Esophagus muscularis mucosa (tissue), 4 donors: ENCODE results near the gene HMGN1. TPM values are rescaled to one million over a fixed set of nuclear protein-coding genes. Genes with fewer than 3 reads are reported as not detected.
"Not testable (repeated sequence)": the region's sequence is repeated elsewhere in the genome, so short reads cannot be mapped to it uniquely, and the experiment has no call there.

Experiments
- DNase-seq: peaks from one replicate; pipeline ENCODE4 v3.0.0-alpha.2; 2017; ENCODE audit errors: extremely low spot score
- H3K27ac ChIP-seq, 4 donors: fragments of 200-600 bp; sonication (generic); replicated peaks in 1 of 4; 1 replicate in 3 of 4; 2 replicates in 1 of 4; pipeline ENCODE4 v1.5.1; 2016 to 2019; ENCODE audit warnings: mild to moderate bottlenecking in 1 of 4
- H3K27me3 ChIP-seq, 4 donors: fragments of 200-600 bp; sonication (generic); one replicate each; pipeline versions ENCODE4 v1.5.1 to v1.6.0; 2016 to 2019
- H3K36me3 ChIP-seq, 4 donors: fragments of 200-600 bp; sonication (generic); one replicate each; pipeline ENCODE4 v1.5.1; 2016 to 2019
- H3K4me1 ChIP-seq, 4 donors: fragments of 200-600 bp; sonication (generic); one replicate each; pipeline ENCODE4 v1.5.1; 2016 to 2019
- H3K4me3 ChIP-seq, 4 donors: fragments of 200-600 bp; sonication (generic); 1 replicate in 2 of 4; 2 replicates in 2 of 4; pipeline ENCODE4 v1.5.1; 2016 to 2019; ENCODE audit warnings: mild to moderate bottlenecking in 4 of 4, moderate library complexity in 1 of 4
- H3K9me3 ChIP-seq, 4 donors: fragments of 200-600 bp; sonication (generic); 1 replicate in 3 of 4; 2 replicates in 1 of 4; pipeline ENCODE4 v1.5.1; 2016 to 2019
- EP300 ChIP-seq: sonication (generic); formaldehyde crosslinking; IDR thresholded peaks from one replicate; pipeline ENCODE4 v1.6.1; 2017; ENCODE audit warnings: antibody characterized with exemption
- POLR2A ChIP-seq: fragments of 450-650 bp; IDR thresholded peaks from one replicate; pipeline ENCODE4 v1.6.1; 2017; ENCODE audit warnings: antibody characterized with exemption, moderate library complexity, mild to moderate bottlenecking, low read depth
- POLR2AphosphoS5 ChIP-seq, 2 donors: sonication (generic); formaldehyde crosslinking; IDR thresholded peaks; one replicate each; pipeline ENCODE4 v1.6.1; 2017; ENCODE audit warnings: antibody characterized with exemption in 2 of 2
- WGBS: methylation state at CpG from one replicate; pipeline ENCODE4 v1.1.5; 2018; 5-methylcytosine and 5-hydroxymethylcytosine counted together
- intact Hi-C: fragments of 100-400 bp; cut with DNase I; formaldehyde crosslinking; loops from one replicate; pipeline ENCODE4 v1.15.1; 2023
- total RNA-seq, 4 donors: library from RNA; depleted of rRNA; stranded (reverse); fragments of >200 nt; gene quantifications; one replicate each; pipeline versions ENCODE4 v1.1.0 to v1.2.1, GENCODE V29; 2016
- TF ChIP-seq, protein P1 (sequence below), 3 experiments: fragments of 200-600 bp in 2 of 3; fragments of 450-650 bp in 1 of 3; sonication (generic) in 2 of 3; IDR thresholded peaks; one replicate each; pipeline ENCODE4 v1.5.1; 2017 to 2019; ENCODE audit warnings: antibody characterized with exemption in 3 of 3, mild to moderate bottlenecking in 2 of 3, moderate library complexity in 1 of 3

HMGN1 gene
- total RNA-seq, 4 donors from 2014 or later: 69.1 to 77.4 (median 72.1) TPM

DNA sequence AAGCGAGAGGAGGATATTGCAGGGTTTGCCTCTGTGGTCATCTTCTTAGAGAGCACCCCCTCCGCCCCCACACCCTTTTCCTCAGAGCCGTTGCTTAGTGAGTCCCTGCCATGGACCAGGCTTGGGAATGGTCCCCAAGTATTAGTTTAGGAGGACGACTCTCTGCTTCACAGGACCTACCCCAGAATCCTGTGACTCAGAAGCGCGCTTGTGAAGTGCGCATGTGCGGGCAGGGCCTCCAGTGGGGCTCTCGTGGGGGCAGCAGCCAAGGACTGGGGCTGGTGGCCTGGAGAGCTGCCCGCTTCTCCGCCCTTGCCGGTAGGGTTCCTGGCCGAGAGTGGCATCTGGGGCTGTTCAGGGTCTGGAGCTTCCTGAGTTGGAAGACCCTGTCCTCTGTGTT lies 37.3 kb upstream of the HMGN1 start:
- Histone ChIP-seq H3K27ac (peak overlapping the region; percentile 75 to 84 (median 79)), H3K9me3 (no peaks in the 10 kb centered on the region), H3K27me3 (no peaks in the 10 kb centered on the region), H3K4me3 (peak overlapping the region; percentile 37 to 55 (median 44)), H3K36me3 (peaks cover 0 to 24% (median 8%) of the 10 kb centered on the region in 4 donors), H3K4me1 (peaks cover 39 to 83% (median 69%) of the 10 kb centered on the region in 4 donors)
- DNase-seq: no peak
- TF ChIP-seq POLR2A (no peak), POLR2AphosphoS5 (IDR thresholded peaks at IDR 0.05) (no peak)
- TF ChIP-seq, protein P1, sequence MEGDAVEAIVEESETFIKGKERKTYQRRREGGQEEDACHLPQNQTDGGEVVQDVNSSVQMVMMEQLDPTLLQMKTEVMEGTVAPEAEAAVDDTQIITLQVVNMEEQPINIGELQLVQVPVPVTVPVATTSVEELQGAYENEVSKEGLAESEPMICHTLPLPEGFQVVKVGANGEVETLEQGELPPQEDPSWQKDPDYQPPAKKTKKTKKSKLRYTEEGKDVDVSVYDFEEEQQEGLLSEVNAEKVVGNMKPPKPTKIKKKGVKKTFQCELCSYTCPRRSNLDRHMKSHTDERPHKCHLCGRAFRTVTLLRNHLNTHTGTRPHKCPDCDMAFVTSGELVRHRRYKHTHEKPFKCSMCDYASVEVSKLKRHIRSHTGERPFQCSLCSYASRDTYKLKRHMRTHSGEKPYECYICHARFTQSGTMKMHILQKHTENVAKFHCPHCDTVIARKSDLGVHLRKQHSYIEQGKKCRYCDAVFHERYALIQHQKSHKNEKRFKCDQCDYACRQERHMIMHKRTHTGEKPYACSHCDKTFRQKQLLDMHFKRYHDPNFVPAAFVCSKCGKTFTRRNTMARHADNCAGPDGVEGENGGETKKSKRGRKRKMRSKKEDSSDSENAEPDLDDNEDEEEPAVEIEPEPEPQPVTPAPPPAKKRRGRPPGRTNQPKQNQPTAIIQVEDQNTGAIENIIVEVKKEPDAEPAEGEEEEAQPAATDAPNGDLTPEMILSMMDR (IDR thresholded peaks at IDR 0.05): no peak
- WGBS: 52% methylated on average over 6 of the region's 13 CpGs
- intact Hi-C loops: loop anchor here (5.0 to 10.0 kb wide), 2 partner anchors 56 to 201 kb away; partner anchors contain the start of gene PSMG1

DNA sequence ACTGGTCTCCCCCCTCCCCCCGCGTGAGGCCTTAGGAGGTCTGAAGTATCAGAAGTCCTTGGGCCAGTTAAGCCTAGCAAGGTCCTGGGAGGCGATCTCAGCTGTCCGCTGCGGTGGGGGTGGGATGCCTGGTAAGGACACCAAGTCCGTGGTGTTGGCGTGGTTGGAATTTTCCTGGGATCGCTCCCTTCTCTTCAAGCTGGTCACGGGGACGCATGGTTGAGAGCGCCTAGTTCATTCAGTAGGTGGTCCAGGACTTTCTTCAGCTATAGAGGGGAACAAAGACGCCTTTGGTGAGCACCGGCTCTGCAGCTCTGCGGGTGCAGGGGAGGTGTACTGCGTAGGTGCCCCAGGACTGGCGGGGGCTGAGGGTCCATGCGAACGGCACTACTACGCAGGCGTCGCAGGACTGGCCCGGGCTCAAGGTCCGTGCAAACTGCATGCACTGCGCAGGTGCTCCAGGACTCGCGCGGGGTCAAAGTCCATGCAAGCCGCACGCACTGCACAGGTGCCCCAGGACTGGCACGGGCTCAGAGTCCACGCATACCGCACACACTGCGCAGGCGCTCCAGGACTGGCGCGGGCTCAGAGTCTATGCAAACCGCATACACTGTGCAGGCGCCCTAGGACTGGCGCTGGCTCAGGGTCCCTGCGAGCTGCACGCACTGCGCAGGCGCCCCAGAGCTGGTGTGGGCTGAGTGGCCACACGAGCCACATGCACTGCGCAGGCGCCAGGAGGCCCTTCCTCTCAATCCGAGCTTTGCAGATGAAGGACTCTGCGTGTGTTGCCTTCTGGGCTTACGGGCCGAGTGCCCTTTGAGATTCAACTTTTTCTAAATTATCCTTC lies 36.6 kb upstream of the HMGN1 start:
- peak; percentile 68 to 76 for TF ChIP-seq POLR2AphosphoS5 (IDR thresholded peaks at IDR 0.05)
- TF ChIP-seq, protein P1 (IDR thresholded peaks at IDR 0.05): no peak
- WGBS: 62% methylated on average over 30 of the region's 50 CpGs
- no peaks in the 10 kb centered on the region for H3K27me3 ChIP-seq
- peak overlapping the region; percentile 75 to 84 (median 79) for H3K27ac ChIP-seq
- peaks cover 42 to 87% (median 73%) of the 10 kb centered on the region in 4 donors for H3K4me1 ChIP-seq
- intact Hi-C loops: loop anchor here (5.0 to 10.0 kb wide), 2 partner anchors 57 to 201 kb away; partner anchors contain the start of gene PSMG1
- DNase-seq: no peak
- no peaks in the 10 kb centered on the region for H3K9me3 ChIP-seq
- H3K36me3 ChIP-seq: peaks cover 0 to 18% (median 3%) of the 10 kb centered on the region in 4 donors
- peak overlapping the region; percentile 37 to 55 (median 44) for H3K4me3 ChIP-seq

DNA sequence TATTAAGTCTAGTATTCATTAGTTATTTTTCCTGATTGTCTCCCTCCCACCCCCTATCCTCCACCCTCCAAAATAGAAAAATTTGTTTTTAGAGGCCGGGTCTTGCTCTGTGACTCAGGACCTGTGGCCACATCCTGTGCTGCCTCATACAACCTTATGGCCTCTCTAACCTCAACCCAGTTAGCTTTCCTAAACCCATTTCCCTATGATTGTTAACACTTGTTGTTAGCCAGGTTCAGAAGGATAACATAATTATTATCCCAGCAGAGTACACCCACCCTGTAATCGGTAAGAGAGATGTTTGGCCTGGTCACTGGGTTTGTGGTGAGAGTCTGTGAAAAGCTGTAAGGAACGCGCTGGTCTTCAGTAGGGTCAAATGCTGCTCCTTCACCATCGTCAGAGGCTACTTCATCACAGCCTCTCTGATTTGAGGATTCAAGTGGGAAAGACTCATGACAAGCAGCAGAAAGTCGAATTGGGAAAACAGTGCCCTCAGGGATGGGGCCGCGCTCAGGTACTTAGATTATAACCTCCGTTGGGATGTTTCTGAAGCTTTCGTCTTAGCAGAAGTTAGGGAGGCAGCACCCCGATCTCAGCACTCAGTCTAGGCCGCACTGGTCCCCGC lies 35.9 kb upstream of the HMGN1 start:
- no peaks in the 10 kb centered on the region for H3K9me3 ChIP-seq
- no peak for TF ChIP-seq POLR2AphosphoS5 (IDR thresholded peaks at IDR 0.05)
- no peak for TF ChIP-seq EP300
- no peak for TF ChIP-seq POLR2A
- TF ChIP-seq, protein P1 (IDR thresholded peaks at IDR 0.05): no peak
- peaks cover 36 to 81% (median 67%) of the 10 kb centered on the region in 4 donors for H3K4me1 ChIP-seq
- peaks cover 0 to 18% (median 2%) of the 10 kb centered on the region in 4 donors for H3K36me3 ChIP-seq
- intact Hi-C loops: loop anchor here (5.0 to 10.0 kb wide), 2 partner anchors 58 to 200 kb away; partner anchors contain the start of gene PSMG1
- H3K4me3 ChIP-seq: peak overlapping the region in 1 of 4 donors; percentile 37
- peak overlapping the region; percentile 75 to 84 (median 79) for H3K27ac ChIP-seq
- no peaks in the 10 kb centered on the region for H3K27me3 ChIP-seq
- DNase-seq: no peak
- 86% methylated on average over 13 of the region's 13 CpGs for WGBS

DNA sequence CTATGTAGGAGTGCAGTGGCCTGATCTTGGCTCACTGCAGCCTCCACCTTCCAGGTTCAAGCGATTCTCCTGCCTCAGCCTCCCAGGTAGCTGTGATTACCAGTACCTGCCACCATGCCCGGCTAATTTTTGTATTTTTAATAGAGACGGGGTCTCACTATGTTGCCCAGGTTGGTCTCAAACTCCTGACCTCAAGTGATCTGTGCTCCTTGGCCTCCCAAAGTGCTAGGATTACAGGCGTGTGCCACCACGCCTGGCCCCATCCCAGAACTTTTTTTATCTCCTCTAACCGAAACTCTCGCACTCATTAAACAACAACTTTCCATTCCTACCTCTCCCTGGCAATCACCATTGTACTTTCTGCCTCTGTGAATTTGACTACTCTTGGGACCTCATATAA lies 33.2 kb upstream of the HMGN1 start:
- Histone ChIP-seq H3K36me3 (peaks cover 0 to 18% (median 2%) of the 10 kb centered on the region in 4 donors), H3K27ac (peak overlapping the region in 3 of 4 donors; percentile 91 to 96 (median 92)), H3K4me1 (peaks cover 24 to 62% (median 49%) of the 10 kb centered on the region in 4 donors)
- not testable (repeated sequence) for DNase-seq, H3K27me3 ChIP-seq, H3K9me3 ChIP-seq, H3K4me3 ChIP-seq
- intact Hi-C loops: loop anchor here (10.0 kb wide), 1 partner anchor 197 kb away; the partner anchor contains the start of gene PSMG1
- WGBS: 91% methylated on average over 7 of the region's 7 CpGs

DNA sequence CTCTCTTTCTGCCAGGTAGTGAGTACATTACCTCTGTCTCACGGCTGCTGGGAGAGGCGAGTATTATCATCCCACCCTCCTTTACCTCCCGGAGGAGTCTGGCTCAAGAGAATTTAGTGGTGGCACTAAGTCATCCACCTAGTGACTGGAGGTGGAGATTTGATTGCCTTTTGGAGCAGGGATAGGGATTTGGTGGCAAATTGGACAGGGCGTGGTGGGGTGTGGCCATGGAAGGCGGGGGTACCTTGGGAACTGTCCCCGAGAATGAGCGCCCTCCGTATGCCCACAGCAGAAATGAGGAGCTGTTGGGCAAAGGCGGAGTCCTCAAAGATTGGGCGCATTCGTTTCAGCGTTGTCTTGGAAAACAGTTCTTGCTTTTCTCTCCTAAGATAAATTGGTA lies 32.1 kb upstream of the HMGN1 start:
- DNase-seq: no peak
- TF ChIP-seq POLR2AphosphoS5 (IDR thresholded peaks at IDR 0.05): no peak
- TF ChIP-seq POLR2A: no peak
- TF ChIP-seq, protein P1 (IDR thresholded peaks at IDR 0.05): no peak
- TF ChIP-seq EP300: no peak
- H3K4me1 ChIP-seq: peaks cover 14 to 51% (median 38%) of the 10 kb centered on the region in 4 donors
- peaks cover 0 to 18% (median 2%) of the 10 kb centered on the region in 4 donors for H3K36me3 ChIP-seq
- H3K9me3 ChIP-seq: no peaks in the 10 kb centered on the region
- intact Hi-C loops: loop anchor here (10.0 kb wide), 1 partner anchor 196 kb away; the partner anchor contains the start of gene PSMG1
- no peaks in the 10 kb centered on the region for H3K27me3 ChIP-seq
- peak overlapping the region; percentile 91 to 97 (median 94) for H3K27ac ChIP-seq
- H3K4me3 ChIP-seq: peak overlapping the region; percentile 71 to 79 (median 74)
- 20% methylated on average over 12 of the region's 12 CpGs for WGBS
